Mammary epithelial cell (primary cell): ENCODE data around the gene VMO1.

Source experiments
- EZH2 ChIP-seq: IDR thresholded peaks from 2 replicates; pipeline ENCODE4 v1.6.1; 2012; ENCODE audit warnings: low read length, inconsistent platforms, borderline replicate concordance
- TF ChIP-seq, protein P1 (sequence below), 2 donors: IDR thresholded peaks in 1 of 2; conservative IDR thresholded peaks in 1 of 2; 2 replicates each; pipeline ENCODE4 v1.5.1; 2011 to 2012; ENCODE audit warnings: inconsistent platforms in 2 of 2, low read length in 2 of 2, mild to moderate bottlenecking in 2 of 2, control low read depth in 1 of 2, low read depth in 1 of 2; ENCODE audit not compliant: insufficient read depth in 1 of 2; ENCODE audit errors: extremely low read depth in 1 of 2

- TF ChIP-seq, protein P1, sequence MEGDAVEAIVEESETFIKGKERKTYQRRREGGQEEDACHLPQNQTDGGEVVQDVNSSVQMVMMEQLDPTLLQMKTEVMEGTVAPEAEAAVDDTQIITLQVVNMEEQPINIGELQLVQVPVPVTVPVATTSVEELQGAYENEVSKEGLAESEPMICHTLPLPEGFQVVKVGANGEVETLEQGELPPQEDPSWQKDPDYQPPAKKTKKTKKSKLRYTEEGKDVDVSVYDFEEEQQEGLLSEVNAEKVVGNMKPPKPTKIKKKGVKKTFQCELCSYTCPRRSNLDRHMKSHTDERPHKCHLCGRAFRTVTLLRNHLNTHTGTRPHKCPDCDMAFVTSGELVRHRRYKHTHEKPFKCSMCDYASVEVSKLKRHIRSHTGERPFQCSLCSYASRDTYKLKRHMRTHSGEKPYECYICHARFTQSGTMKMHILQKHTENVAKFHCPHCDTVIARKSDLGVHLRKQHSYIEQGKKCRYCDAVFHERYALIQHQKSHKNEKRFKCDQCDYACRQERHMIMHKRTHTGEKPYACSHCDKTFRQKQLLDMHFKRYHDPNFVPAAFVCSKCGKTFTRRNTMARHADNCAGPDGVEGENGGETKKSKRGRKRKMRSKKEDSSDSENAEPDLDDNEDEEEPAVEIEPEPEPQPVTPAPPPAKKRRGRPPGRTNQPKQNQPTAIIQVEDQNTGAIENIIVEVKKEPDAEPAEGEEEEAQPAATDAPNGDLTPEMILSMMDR (conservative IDR thresholded peaks at IDR 0.05 in 1 of 2, IDR thresholded peaks at IDR 0.05 in 1 of 2; ENCODE audit: extremely low read depth in 1 of 2, insufficient read depth in 1 of 2, low read depth in 1 of 2, low read length in 2 of 2): no peak
- no peak for TF ChIP-seq EZH2
These were observed 20.3 kb upstream of the VMO1 start for GRCh38 chr17:4806456-4806776.
